ENCODE data around the gene OR10R2.

DNA sequence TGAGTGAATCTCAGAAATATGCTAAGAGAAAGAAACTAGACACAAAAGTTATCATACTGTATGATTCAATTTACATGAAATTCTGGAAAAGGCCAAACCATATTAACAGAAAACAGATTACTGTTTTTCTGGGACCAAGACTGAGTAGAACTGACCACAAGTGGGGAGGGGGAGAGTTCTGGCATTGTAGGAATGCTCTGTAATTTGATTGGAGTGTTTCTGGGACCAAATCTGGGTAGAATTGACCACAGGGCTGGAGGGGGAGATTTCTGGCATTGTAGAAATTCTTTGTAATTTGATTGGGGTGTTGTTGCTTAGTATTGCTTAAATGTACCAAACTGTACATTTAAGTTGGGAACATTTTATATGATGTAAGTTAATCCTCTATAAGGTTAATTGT is 13.8 kb upstream of the OR10R2 start:
- TF ChIP-seq, protein P1, sequence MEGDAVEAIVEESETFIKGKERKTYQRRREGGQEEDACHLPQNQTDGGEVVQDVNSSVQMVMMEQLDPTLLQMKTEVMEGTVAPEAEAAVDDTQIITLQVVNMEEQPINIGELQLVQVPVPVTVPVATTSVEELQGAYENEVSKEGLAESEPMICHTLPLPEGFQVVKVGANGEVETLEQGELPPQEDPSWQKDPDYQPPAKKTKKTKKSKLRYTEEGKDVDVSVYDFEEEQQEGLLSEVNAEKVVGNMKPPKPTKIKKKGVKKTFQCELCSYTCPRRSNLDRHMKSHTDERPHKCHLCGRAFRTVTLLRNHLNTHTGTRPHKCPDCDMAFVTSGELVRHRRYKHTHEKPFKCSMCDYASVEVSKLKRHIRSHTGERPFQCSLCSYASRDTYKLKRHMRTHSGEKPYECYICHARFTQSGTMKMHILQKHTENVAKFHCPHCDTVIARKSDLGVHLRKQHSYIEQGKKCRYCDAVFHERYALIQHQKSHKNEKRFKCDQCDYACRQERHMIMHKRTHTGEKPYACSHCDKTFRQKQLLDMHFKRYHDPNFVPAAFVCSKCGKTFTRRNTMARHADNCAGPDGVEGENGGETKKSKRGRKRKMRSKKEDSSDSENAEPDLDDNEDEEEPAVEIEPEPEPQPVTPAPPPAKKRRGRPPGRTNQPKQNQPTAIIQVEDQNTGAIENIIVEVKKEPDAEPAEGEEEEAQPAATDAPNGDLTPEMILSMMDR (IDR thresholded peaks at IDR 0.05) = no peak
- no peak for TF ChIP-seq POLR2A (IDR thresholded peaks at IDR 0.05)
